Lower leg skin (tissue), 3 donors: Measurements from ENCODE around the gene SMARCA2.

Experiments used
- CTCF ChIP-seq, 3 donors: fragments of 450-650 bp; IDR thresholded peaks; one replicate each; pipeline ENCODE4 v1.5.1; 2016; ENCODE audit warnings: antibody characterized with exemption in 3 of 3, mild to moderate bottlenecking in 3 of 3, moderate library complexity in 2 of 3
- POLR2A ChIP-seq, 2 donors: fragments of 450-650 bp; IDR thresholded peaks; one replicate each; pipeline ENCODE4 v1.6.1; 2016 to 2017; ENCODE audit warnings: antibody characterized with exemption in 2 of 2, mild to moderate bottlenecking in 1 of 2, moderate library complexity in 1 of 2

- TF ChIP-seq POLR2A (IDR thresholded peaks at IDR 0.05) (no peak), CTCF (IDR thresholded peaks at IDR 0.05) (no peak)
These were observed 71.0 kb downstream of the SMARCA2 start for GRCh38 chr9:2086116-2086515.
